Ovary (tissue), 9 donors: ENCODE data around the gene METTL23. TPM values are rescaled to one million over a fixed set of nuclear protein-coding genes. Genes with fewer than 3 reads are reported as not detected.

Experiments
- DNase-seq, 5 donors: peaks; one replicate each; pipeline ENCODE4 v3.0.0-alpha.2; 2019 to 2020
- H3K27ac ChIP-seq, 2 donors: fragments of 200-600 bp; one replicate each; pipeline versions ENCODE4 v1.5.1 to v1.8.0; 2019 to 2022
- H3K27me3 ChIP-seq: fragments of 200-600 bp; one replicate; pipeline ENCODE4 v1.8.0; 2022
- H3K36me3 ChIP-seq: fragments of 200-600 bp; sonication (generic); one replicate; pipeline ENCODE4 v1.5.1; 2019
- H3K4me1 ChIP-seq: one replicate; pipeline ENCODE4 v1.8.1; 2013; ENCODE audit warnings: mild to moderate bottlenecking, moderate library complexity; ENCODE audit not compliant: insufficient read depth
- H3K4me3 ChIP-seq: fragments of 200-600 bp; sonication (generic); one replicate; pipeline ENCODE4 v1.5.1; 2017
- H3K9me3 ChIP-seq, 2 donors: fragments of 200-600 bp in 1 of 2; sonication (generic) in 1 of 2; one replicate each; pipeline versions ENCODE4 v1.5.1 to v1.8.1; 2013 to 2019; ENCODE audit warnings: mild to moderate bottlenecking in 1 of 2, moderate library complexity in 1 of 2
- CTCF ChIP-seq, 3 donors: fragments of 450-650 bp in 2 of 3; fragments of 200-600 bp in 1 of 3; IDR thresholded peaks; one replicate each; pipeline versions ENCODE4 v1.5.1 to v1.8.0; 2016 to 2022; ENCODE audit warnings: antibody characterized with exemption in 3 of 3, mild to moderate bottlenecking in 1 of 3
- EP300 ChIP-seq: sonication (generic); formaldehyde crosslinking; IDR thresholded peaks from one replicate; pipeline ENCODE4 v1.6.1; 2017; ENCODE audit warnings: antibody characterized with exemption
- POLR2A ChIP-seq: fragments of 450-650 bp; IDR thresholded peaks from one replicate; pipeline ENCODE4 v1.6.1; 2017; ENCODE audit warnings: antibody characterized with exemption, mild to moderate bottlenecking, moderate library complexity
- WGBS, 3 donors: extraction: QIAGEN DNeasy Blood & Tissue Kit in 1 of 3; methylation state at CpG; one replicate each; pipeline versions ENCODE4 v1.1.5 to v1.1.7; 2013 to 2017; 5-methylcytosine and 5-hydroxymethylcytosine counted together
- intact Hi-C, 4 donors: fragments of 100-400 bp; cut with DNase I; formaldehyde crosslinking; loops; one replicate each; pipeline versions ENCODE4 v1.11.0 to v1.15.1; 2022 to 2023
- polyA plus RNA-seq, 2 donors: library from polyadenylated mRNA; stranded (reverse); fragments of 200-250 nt in 1 of 2; fragments of 350-450 nt in 1 of 2; fragmentation: Illumina TruSeq in 1 of 2; extraction: RNeasy Lipid Tissue Mini Kit (QIAGEN cat#74804) in 1 of 2; gene quantifications; one replicate each; pipeline ENCODE4 v1.2.3, GENCODE V29; 2013 to 2014
- total RNA-seq, 7 donors: library from RNA; depleted of rRNA in 2 of 7; stranded (reverse); fragments of >200 nt in 2 of 7; fragmentation: NEBNext Ultra II Directional in 3 of 7; extraction: Animal tissue kit (Norgen Biotek cat#: 25700) in 3 of 7; gene quantifications; one replicate each; pipeline versions ENCODE4 v1.1.0 to v1.2.4, GENCODE V29; 2016 to 2023
- donor health status: DM: no; HTN: no; CAD: no; lungs with moderate emphysema.
- donor health status: DM: no; HTN: no; CAD: no.
- donor health status: Bipolar disorder and iron deficiency.
- donor health status: DM: yes; HTN: yes; CAD: no.
- donor health status: DM: no; HTN: no; CAD: no.
- donor health status: DM: yes; HTN: yes; CAD: no.

METTL23 gene
- total and polyA plus RNA-seq, 9 donors: 20.9 to 47.4 (median 32.7) TPM

DNA sequence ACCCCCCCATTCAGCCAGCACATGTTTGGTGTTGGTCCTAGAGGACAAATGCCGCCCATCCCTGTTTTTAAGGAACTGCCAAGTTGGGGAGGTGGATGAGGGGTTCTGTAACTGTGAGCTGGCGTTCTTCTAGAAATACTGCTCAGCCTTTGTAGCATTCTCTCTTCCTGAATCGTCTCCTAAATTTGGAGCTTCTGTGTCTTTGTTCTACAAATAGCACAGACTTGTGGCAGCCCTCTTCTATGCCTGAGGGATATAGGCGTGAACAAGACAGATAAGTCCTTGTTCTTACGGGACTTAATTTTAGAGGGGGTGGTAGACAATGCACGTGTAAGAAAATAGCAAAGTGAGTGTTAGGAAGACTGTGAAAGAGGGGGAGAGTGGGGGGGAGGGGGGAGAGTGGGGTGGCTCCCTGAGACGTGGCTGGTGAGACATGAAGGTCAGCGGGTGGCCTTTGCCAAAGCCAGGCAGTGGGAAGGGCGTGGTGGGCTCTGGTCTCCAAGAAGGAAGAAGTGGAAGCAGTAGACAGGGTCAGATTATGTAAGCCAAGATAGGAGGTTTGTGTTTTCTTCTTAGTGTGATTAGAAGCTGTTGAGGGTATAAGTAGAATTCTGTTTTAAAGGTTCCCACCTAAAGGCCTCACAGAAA is 21.2 kb downstream of the METTL23 start:
- H3K27ac ChIP-seq: no peak overlapping the region
- intact Hi-C loops: loop anchor here in 1 of 4 donors (10.0 kb wide), 1 partner anchor 1657 kb away; no protein-coding TSS in a partner anchor
- H3K4me1 ChIP-seq: no peaks in the 10 kb centered on the region
- no peaks in the 10 kb centered on the region for H3K36me3 ChIP-seq
- TF ChIP-seq CTCF (IDR thresholded peaks at IDR 0.05): no peak
- TF ChIP-seq EP300: no peak
- TF ChIP-seq POLR2A: no peak
- no peaks in the 10 kb centered on the region for H3K9me3 ChIP-seq
- no peaks in the 10 kb centered on the region for H3K27me3 ChIP-seq
- DNase-seq: no peak
- no peak overlapping the region for H3K4me3 ChIP-seq
- 84 to 87% (median 84%) methylated on average over 9 of the region's 9 CpGs for WGBS, 3 donors

GRCh38 chr17:76748657-76749056 is 22.0 kb downstream of the METTL23 start:
- WGBS, 3 donors: 94 to 100% (median 96%) methylated on average over 1 of the region's 1 CpG
- TF ChIP-seq CTCF (IDR thresholded peaks at IDR 0.05): no peak
- TF ChIP-seq EP300: no peak
- TF ChIP-seq POLR2A: no peak
- H3K36me3 ChIP-seq: no peaks in the 10 kb centered on the region
- intact Hi-C loops: loop anchor here in 1 of 4 donors (10.0 kb wide), 1 partner anchor 1656 kb away; no protein-coding TSS in a partner anchor
- H3K27ac ChIP-seq: no peak overlapping the region
- no peaks in the 10 kb centered on the region for H3K4me1 ChIP-seq
- H3K4me3 ChIP-seq: no peak overlapping the region
- no peak for DNase-seq
- no peaks in the 10 kb centered on the region for H3K27me3 ChIP-seq
- H3K9me3 ChIP-seq: no peaks in the 10 kb centered on the region

DNA sequence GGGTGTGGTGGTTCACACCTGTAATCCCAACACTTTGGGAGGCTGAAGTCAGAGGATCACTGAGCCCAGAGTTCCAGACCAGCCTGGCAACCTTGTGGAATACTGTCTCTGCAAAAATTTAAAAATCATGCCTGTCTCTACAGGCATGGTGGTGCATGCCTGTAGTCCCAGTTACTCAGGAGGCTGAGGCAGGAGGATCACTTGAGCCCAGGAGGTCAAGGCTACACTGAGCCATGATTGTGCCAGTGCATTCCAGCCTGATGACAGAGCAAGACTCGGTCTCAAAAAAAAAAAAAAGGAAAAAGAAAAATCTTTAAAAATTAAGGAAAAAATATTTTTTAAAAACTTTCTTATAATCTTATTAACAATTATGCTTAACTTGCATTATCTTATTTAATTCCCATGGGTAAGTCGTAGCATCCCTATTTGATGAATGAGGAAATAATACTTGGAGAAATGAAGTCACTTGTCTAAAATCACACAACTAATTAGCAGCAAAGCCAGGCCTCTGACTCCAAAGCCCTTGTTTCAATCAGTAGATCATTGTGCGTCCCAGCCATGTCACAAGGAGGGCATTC is 24.9 kb downstream of the METTL23 start:
- DNase-seq: no peak
- H3K36me3 ChIP-seq: no peaks in the 10 kb centered on the region
- intact Hi-C loops: no loop called here
- H3K9me3 ChIP-seq: no peaks in the 10 kb centered on the region
- WGBS, 3 donors: 70 to 84% (median 77%) methylated on average over 3 of the region's 3 CpGs
- H3K27me3 ChIP-seq: no peaks in the 10 kb centered on the region
- no peaks in the 10 kb centered on the region for H3K4me1 ChIP-seq
- H3K4me3 ChIP-seq: no peak overlapping the region
- TF ChIP-seq EP300: no peak
- no peak for TF ChIP-seq CTCF (IDR thresholded peaks at IDR 0.05)
- H3K27ac ChIP-seq: no peak overlapping the region

DNA sequence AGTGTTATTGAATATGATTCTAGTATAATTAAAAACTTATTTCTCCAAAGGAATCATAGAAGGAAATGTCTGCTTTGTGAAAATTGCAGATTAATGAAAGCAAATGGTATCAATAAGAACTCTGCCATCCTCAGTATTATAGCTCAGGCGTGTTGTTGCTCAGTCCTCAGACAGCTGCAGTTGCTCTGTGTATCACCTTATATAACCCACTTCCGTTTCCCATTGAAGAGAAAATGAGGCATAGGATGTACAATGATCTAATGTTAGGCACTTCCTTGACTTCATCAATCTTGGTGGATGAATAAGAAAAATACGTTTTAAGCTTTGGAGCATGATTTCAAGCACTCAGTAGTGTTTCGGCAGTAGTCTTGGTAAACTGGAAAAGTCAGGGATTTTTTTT is 25.4 kb downstream of the METTL23 start:
- Histone ChIP-seq H3K9me3 (no peaks in the 10 kb centered on the region), H3K36me3 (no peaks in the 10 kb centered on the region), H3K27ac (no peak overlapping the region), H3K27me3 (no peaks in the 10 kb centered on the region), H3K4me3 (no peak overlapping the region), H3K4me1 (no peaks in the 10 kb centered on the region)
- no peak for TF ChIP-seq CTCF (IDR thresholded peaks at IDR 0.05)
- no peak for TF ChIP-seq POLR2A
- TF ChIP-seq EP300: no peak
- 84 to 92% (median 91%) methylated on average over 4 of the region's 4 CpGs for WGBS, 3 donors
- intact Hi-C loops: no loop called here
- DNase-seq: no peak
